GM23338 (cell line): ENCODE measurements around the gene HNRNPC.

Experiments
- CTCF ChIP-seq, 2 experiments: fragments of 200-600 bp in 1 of 2; sonication (generic) in 1 of 2; conservative IDR thresholded peaks; 2 replicates each; pipeline versions ENCODE4 v1.5.1 to v1.6.1; 2016 to 2017; ENCODE audit warnings: antibody characterized with exemption in 2 of 2, low read depth in 2 of 2, mild to moderate bottlenecking in 2 of 2, moderate library complexity in 1 of 2
- POLR2AphosphoS5 ChIP-seq: IDR thresholded peaks from 2 replicates; pipeline ENCODE4 v1.6.1; 2016; ENCODE audit warnings: antibody characterized with exemption, low read depth
- REST ChIP-seq: IDR thresholded peaks from one replicate; pipeline ENCODE4 v1.6.1; 2018; ENCODE audit warnings: antibody characterized with exemption; ENCODE audit not compliant: unreplicated experiment

- TF ChIP-seq POLR2AphosphoS5, result no peak
- no peak for TF ChIP-seq REST
- no peak for TF ChIP-seq CTCF (conservative IDR thresholded peaks at IDR 0.05; ENCODE audit: low read depth in 2 of 2)
These were observed 64.1 kb downstream of the HNRNPC start for GRCh38 chr14:21205026-21205677.
